ENCODE results near the gene CELSR1.

GRCh38 chr22:46392137-46392844 lies 145.1 kb downstream of the CELSR1 start:
- TF ChIP-seq CTCF (IDR thresholded peaks at IDR 0.05; ENCODE audit: low read depth, low read length, poor library complexity, severe bottlenecking): no peak
- TF ChIP-seq EZH2phosphoT487 (IDR thresholded peaks at IDR 0.05; ENCODE audit: borderline replicate concordance, low read length): no peak

Data from DOHH2 (cell line).